GM12878 (cell line): ENCODE measurements around the gene HACD4. TPM values are rescaled to one million over a fixed set of nuclear protein-coding genes. Genes with fewer than 3 reads are reported as not detected.
A peak's percentile ranks its signal among the peaks of the same experiment; 100 is the strongest.

Source experiments
- ATAC-seq: fragments of 200-7000 bp; cut with Tn5 transposase; 3 replicates; pipeline ENCODE4 v1.9.1; 2020; ENCODE audit warnings: mild to moderate bottlenecking, moderate library complexity
- BruUV-seq: library from RNA; stranded (reverse); fragments of 400-500 nt; replicated peaks from 2 replicates; lab custom pipeline; 2021; lab: Mats Ljungman, UMichigan
- CTCF ChIA-PET: fragments of 300-600 bp; sonication (Branson Sonifier 250); formaldehyde crosslinking; extraction: SDS; loops from one replicate; lab custom pipeline; 2021; ENCODE audit warnings: inconsistent platforms; lab: Yijun Ruan, JAX
- POLR2A ChIA-PET: fragments of 350-600 bp; formaldehyde crosslinking; extraction: SDS; loops from one replicate; lab custom pipeline; 2021; ENCODE audit warnings: inconsistent platforms; lab: Charles Lee
- RAD21 ChIA-PET: fragments of 300-600 bp; sonication (Branson Sonifier 250); formaldehyde crosslinking; loops from one replicate; lab custom pipeline; 2023; ENCODE audit warnings: antibody characterized with exemption; ENCODE audit not compliant: unreplicated experiment; lab: Charles Lee
- SMC1A ChIA-PET: fragments of 300-600 bp; sonication (Branson Sonifier 250); formaldehyde crosslinking; loops from one replicate; lab custom pipeline; 2023; ENCODE audit not compliant: unreplicated experiment, uncharacterized antibody; lab: Charles Lee
- DNase-seq: peaks from one replicate; pipeline ENCODE4 v3.0.0-alpha.2; 2011; ENCODE audit warnings: low read depth, low spot score
- FAIRE-seq: peaks from 3 replicates; lab custom pipeline; 2011; peaks lifted over from hg19 to GRCh38; lab: Jason Lieb, UNC
- H2AFZ ChIP-seq: 2 replicates; pipeline ENCODE4 v1.6.0; 2011; ENCODE audit warnings: low read depth, low read length, control low read depth; ENCODE audit not compliant: control insufficient read depth
- H3K27ac ChIP-seq: 2 replicates; pipeline ENCODE4 v1.5.1; 2011; ENCODE audit warnings: control low read depth; ENCODE audit not compliant: control insufficient read depth, insufficient read depth
- H3K27me3 ChIP-seq, 2 experiments: replicated peaks in 1 of 2; 2 replicates each; pipeline versions ENCODE4 v1.6.0 to v1.6.1; 2011; ENCODE audit warnings: low read length in 1 of 2; ENCODE audit not compliant: control insufficient read depth in 2 of 2, insufficient read depth in 2 of 2
- H3K36me3 ChIP-seq, 2 experiments: 2 replicates each; pipeline ENCODE4 v1.5.1; 2011; ENCODE audit warnings: low read length in 1 of 2; ENCODE audit not compliant: control insufficient read depth in 2 of 2, insufficient read depth in 2 of 2
- H3K4me1 ChIP-seq: 2 replicates; pipeline ENCODE4 v1.6.1; 2011; ENCODE audit warnings: mild to moderate bottlenecking, low read length, moderate library complexity, mixed read lengths; ENCODE audit not compliant: control insufficient read depth, insufficient read depth
- H3K4me2 ChIP-seq: 2 replicates; pipeline ENCODE4 v1.6.0; 2011; ENCODE audit warnings: control low read depth; ENCODE audit not compliant: control insufficient read depth, insufficient read depth
- H3K4me3 ChIP-seq: fragments of 200-600 bp; sonication (generic); 2 replicates; pipeline ENCODE4 v1.5.1; 2016
- H3K79me2 ChIP-seq: 2 replicates; pipeline ENCODE4 v1.6.0; 2011; ENCODE audit warnings: low read length; ENCODE audit not compliant: control insufficient read depth, insufficient read depth
- H3K9ac ChIP-seq: 2 replicates; pipeline ENCODE4 v1.8.0; 2011; ENCODE audit warnings: low read length, control low read depth, mixed read lengths; ENCODE audit not compliant: control insufficient read depth, insufficient read depth
- H3K9me3 ChIP-seq: replicated peaks from 3 replicates; pipeline ENCODE4 v1.5.1; 2011; ENCODE audit warnings: mild to moderate bottlenecking, low read length; ENCODE audit not compliant: control insufficient read depth, insufficient read depth
- H4K20me1 ChIP-seq: 2 replicates; pipeline ENCODE4 v1.6.0; 2011; ENCODE audit not compliant: control insufficient read depth, insufficient read depth
- MAX ChIP-seq: IDR thresholded peaks from 2 replicates; pipeline ENCODE4 v1.6.1; 2012; ENCODE audit warnings: low read depth, low read length, improper control_type of control experiment
- ZBTB33 ChIP-seq: fragments of 450-650 bp; IDR thresholded peaks from 2 replicates; pipeline ENCODE4 v1.6.1; 2017; ENCODE audit warnings: mild to moderate bottlenecking
- ZNF24 ChIP-seq: fragments of 450-650 bp; IDR thresholded peaks from 2 replicates; pipeline ENCODE4 v1.6.1; 2017; ENCODE audit warnings: antibody characterized with exemption, mild to moderate bottlenecking
- WGBS: methylation state at CpG from one replicate; pipeline ENCODE4 v1.1.6; 2016; ENCODE audit warnings: low lambda C conversion rate; ENCODE audit not compliant: insufficient replicate concordance, insufficient coverage; ENCODE audit errors: missing lambda C conversion rate; 5-methylcytosine and 5-hydroxymethylcytosine counted together
- in situ Hi-C: fragments of 300-500 bp; cut with MboI; formaldehyde crosslinking; loops from 9 replicates; pipeline ENCODE4 v1.14.3; 2018; ENCODE audit warnings: mixed read lengths
- intact Hi-C: fragments of 100-400 bp; cut with micrococcal nuclease; formaldehyde crosslinking; loops from one replicate; pipeline ENCODE4 v1.14.2; 2022; ENCODE audit not compliant: unreplicated experiment
- polyA plus RNA-seq, 11 experiments: library from polyadenylated mRNA; depleted of rRNA in 4 of 11; unstranded in 6 of 11; stranded (reverse) in 5 of 11; fragments of >200 nt; fragmentation: Nextera tagmentation in 4 of 11; fragmentation: Illumina TruSeq in 1 of 11; extraction: Ambion mirVana in 4 of 11; extraction: Trizol in 1 of 11; gene quantifications; 1 replicate in 1 of 11; 2 replicates in 10 of 11; pipeline versions ENCODE4 v1.2.1 to v1.2.3, GENCODE V29; 2011 to 2016; ENCODE audit warnings: inconsistent platforms in 2 of 11, missing spikeins in 2 of 11, low read depth in 1 of 11
- total RNA-seq, 4 experiments: library from RNA; depleted of rRNA in 3 of 4; stranded (reverse); fragments of >200 nt in 3 of 4; fragmentation: Illumina TruSeq in 1 of 4; extraction: Trizol in 1 of 4; gene quantifications; 2 replicates each; pipeline versions ENCODE4 v1.2.1 to v1.2.3, GENCODE V29; 2013 to 2021

Gene HACD4
- total and polyA plus RNA-seq, 10 of the 15 experiments (the other 5 are each of a cell fraction or from before 2014, with no cell fraction given): 3.2 to 7.6 (median 5.7) TPM

GRCh38 chr9:20950707-20951106 is 80.7 kb downstream of the HACD4 start:
- H3K9ac ChIP-seq: no peak overlapping the region
- FAIRE-seq: peak; percentile 82
- peaks cover 2 to 9% of the 10 kb centered on the region in 2 experiments for H3K36me3 ChIP-seq
- intact Hi-C loops (no loop called here), in situ Hi-C loops (no loop called here)
- ATAC-seq: no peak
- 89% methylated on average over 2 of the region's 2 CpGs for WGBS
- no peaks in the 10 kb centered on the region for H3K79me2 ChIP-seq
- H3K4me2 ChIP-seq: no peak overlapping the region
- H3K4me3 ChIP-seq: no peak overlapping the region
- H3K27me3 ChIP-seq: no peaks in the 10 kb centered on the region
- H3K4me1 ChIP-seq: no peaks in the 10 kb centered on the region
- DNase-seq: no peak
- RAD21 ChIA-PET: interaction anchor here (1.2 kb wide), 1 partner anchor 9 kb away, joined by 5 read pairs; no protein-coding TSS in a partner anchor
- BruUV-seq: no TSS peak
- SMC1A ChIA-PET: no interaction called here
- no peak for TF ChIP-seq MAX
- TF ChIP-seq ZBTB33: no peak
- TF ChIP-seq ZNF24: peak; percentile 42; the same call in 1 of the 2 replicates
- H4K20me1 ChIP-seq: no peaks in the 10 kb centered on the region
- POLR2A ChIA-PET: no interaction called here
- no peak overlapping the region for H2AFZ ChIP-seq
- no peaks in the 10 kb centered on the region for H3K9me3 ChIP-seq
- CTCF ChIA-PET: interaction anchor here (2.5 kb wide), 1 partner anchor 9 kb away, joined by 12 read pairs; no protein-coding TSS in a partner anchor
- H3K27ac ChIP-seq: no peak overlapping the region

Other genes starting within 250 kb of the HACD4 start
Only the 7 nearest of the 9 such genes appear.
- gene IFNB1, start 46.3 kb upstream of the HACD4 start, total RNA-seq (2014; rRNA removed): not detected in 2 replicates
- 0.18 TPM in 1 of 2 replicates, not detected in the other for gene IFNB1, start 46.3 kb upstream of the HACD4 start, total RNA-seq (2014; rRNA removed; fragmentation: Illumina TruSeq; extraction: Trizol)
- gene IFNB1, start 46.3 kb upstream of the HACD4 start, total RNA-seq (2021): not detected in 2 replicates
- gene IFNB1, start 46.3 kb upstream of the HACD4 start, polyA plus RNA-seq (2011; rRNA removed): not detected in 2 replicates
- not detected in 2 replicates for gene IFNB1, start 46.3 kb upstream of the HACD4 start, polyA plus RNA-seq (2014; fragmentation: Illumina TruSeq; extraction: Trizol)
- gene IFNB1, start 46.3 kb upstream of the HACD4 start, polyA plus RNA-seq (2014; fragmentation: Nextera tagmentation; extraction: Ambion mirVana): not detected
- gene IFNB1, start 46.3 kb upstream of the HACD4 start, polyA plus RNA-seq (2014; rRNA removed): not detected in 2 replicates
- not detected for gene IFNB1, start 46.3 kb upstream of the HACD4 start, polyA plus RNA-seq (2016; fragmentation: Nextera tagmentation; extraction: Ambion mirVana)
- gene IFNW1, start 110.2 kb upstream of the HACD4 start, total RNA-seq (2014; rRNA removed): not detected in 2 replicates
- gene IFNW1, start 110.2 kb upstream of the HACD4 start, total RNA-seq (2014; rRNA removed; fragmentation: Illumina TruSeq; extraction: Trizol): not detected in 2 replicates
- not detected in 2 replicates for gene IFNW1, start 110.2 kb upstream of the HACD4 start, total RNA-seq (2021)
- not detected in 2 replicates for gene IFNW1, start 110.2 kb upstream of the HACD4 start, polyA plus RNA-seq (2011; rRNA removed)
- not detected in 2 replicates for gene IFNW1, start 110.2 kb upstream of the HACD4 start, polyA plus RNA-seq (2014; fragmentation: Illumina TruSeq; extraction: Trizol)
- gene IFNW1, start 110.2 kb upstream of the HACD4 start, polyA plus RNA-seq (2014; fragmentation: Nextera tagmentation; extraction: Ambion mirVana): under 1 TPM in 1 of 2 experiments, not detected in 1; 0.09 TPM
- gene IFNW1, start 110.2 kb upstream of the HACD4 start, polyA plus RNA-seq (2014; rRNA removed): not detected in 2 replicates
- gene IFNW1, start 110.2 kb upstream of the HACD4 start, polyA plus RNA-seq (2016; fragmentation: Nextera tagmentation; extraction: Ambion mirVana): under 1 TPM; 0.06 to 0.11 TPM
- not detected in 2 replicates for gene IFNA21, start 135.0 kb upstream of the HACD4 start, total RNA-seq (2014; rRNA removed)
- gene IFNA21, start 135.0 kb upstream of the HACD4 start, total RNA-seq (2014; rRNA removed; fragmentation: Illumina TruSeq; extraction: Trizol): not detected in 2 replicates
- gene IFNA21, start 135.0 kb upstream of the HACD4 start, total RNA-seq (2021): not detected in 2 replicates
- not detected in 2 replicates for gene IFNA21, start 135.0 kb upstream of the HACD4 start, polyA plus RNA-seq (2011; rRNA removed)
- not detected in 2 replicates for gene IFNA21, start 135.0 kb upstream of the HACD4 start, polyA plus RNA-seq (2014; fragmentation: Illumina TruSeq; extraction: Trizol)
- not detected for gene IFNA21, start 135.0 kb upstream of the HACD4 start, polyA plus RNA-seq (2014; fragmentation: Nextera tagmentation; extraction: Ambion mirVana)
- gene IFNA21, start 135.0 kb upstream of the HACD4 start, polyA plus RNA-seq (2014; rRNA removed): not detected in 2 replicates
- not detected for gene IFNA21, start 135.0 kb upstream of the HACD4 start, polyA plus RNA-seq (2016; fragmentation: Nextera tagmentation; extraction: Ambion mirVana)
- not detected in 2 replicates for gene IFNA4, start 155.9 kb upstream of the HACD4 start, total RNA-seq (2014; rRNA removed)
- not detected in 2 replicates for gene IFNA4, start 155.9 kb upstream of the HACD4 start, total RNA-seq (2014; rRNA removed; fragmentation: Illumina TruSeq; extraction: Trizol)
- gene IFNA4, start 155.9 kb upstream of the HACD4 start, total RNA-seq (2021): not detected in 2 replicates
- not detected in 2 replicates for gene IFNA4, start 155.9 kb upstream of the HACD4 start, polyA plus RNA-seq (2011; rRNA removed)
- 0.63 TPM in 1 of 2 replicates, not detected in the other for gene IFNA4, start 155.9 kb upstream of the HACD4 start, polyA plus RNA-seq (2014; fragmentation: Illumina TruSeq; extraction: Trizol)
- gene IFNA4, start 155.9 kb upstream of the HACD4 start, polyA plus RNA-seq (2014; fragmentation: Nextera tagmentation; extraction: Ambion mirVana): not detected
- gene IFNA4, start 155.9 kb upstream of the HACD4 start, polyA plus RNA-seq (2014; rRNA removed): not detected in 2 replicates
- not detected for gene IFNA4, start 155.9 kb upstream of the HACD4 start, polyA plus RNA-seq (2016; fragmentation: Nextera tagmentation; extraction: Ambion mirVana)
- not detected in 2 replicates for gene IFNA7, start 170.6 kb upstream of the HACD4 start, total RNA-seq (2014; rRNA removed)
- gene IFNA7, start 170.6 kb upstream of the HACD4 start, total RNA-seq (2014; rRNA removed; fragmentation: Illumina TruSeq; extraction: Trizol): not detected in 2 replicates
- not detected in 2 replicates for gene IFNA7, start 170.6 kb upstream of the HACD4 start, total RNA-seq (2021)
- gene IFNA7, start 170.6 kb upstream of the HACD4 start, polyA plus RNA-seq (2011; rRNA removed): not detected in 2 replicates
- gene IFNA7, start 170.6 kb upstream of the HACD4 start, polyA plus RNA-seq (2014; fragmentation: Illumina TruSeq; extraction: Trizol): not detected in 2 replicates
- gene IFNA7, start 170.6 kb upstream of the HACD4 start, polyA plus RNA-seq (2014; fragmentation: Nextera tagmentation; extraction: Ambion mirVana): not detected
- gene IFNA7, start 170.6 kb upstream of the HACD4 start, polyA plus RNA-seq (2014; rRNA removed): not detected in 2 replicates
- gene IFNA7, start 170.6 kb upstream of the HACD4 start, polyA plus RNA-seq (2016; fragmentation: Nextera tagmentation; extraction: Ambion mirVana): not detected
- not detected in 2 replicates for gene IFNA10, start 175.5 kb upstream of the HACD4 start, total RNA-seq (2014; rRNA removed)
- gene IFNA10, start 175.5 kb upstream of the HACD4 start, total RNA-seq (2014; rRNA removed; fragmentation: Illumina TruSeq; extraction: Trizol): not detected in 2 replicates
- gene IFNA10, start 175.5 kb upstream of the HACD4 start, total RNA-seq (2021): not detected in 2 replicates
- gene IFNA10, start 175.5 kb upstream of the HACD4 start, polyA plus RNA-seq (2011; rRNA removed): not detected in 2 replicates
- gene IFNA10, start 175.5 kb upstream of the HACD4 start, polyA plus RNA-seq (2014; fragmentation: Illumina TruSeq; extraction: Trizol): not detected in 2 replicates
- not detected for gene IFNA10, start 175.5 kb upstream of the HACD4 start, polyA plus RNA-seq (2014; fragmentation: Nextera tagmentation; extraction: Ambion mirVana)
- not detected in 2 replicates for gene IFNA10, start 175.5 kb upstream of the HACD4 start, polyA plus RNA-seq (2014; rRNA removed)
- not detected for gene IFNA10, start 175.5 kb upstream of the HACD4 start, polyA plus RNA-seq (2016; fragmentation: Nextera tagmentation; extraction: Ambion mirVana)
- gene IFNA16, start 185.7 kb upstream of the HACD4 start, total RNA-seq (2014; rRNA removed): not detected in 2 replicates
- not detected in 2 replicates for gene IFNA16, start 185.7 kb upstream of the HACD4 start, total RNA-seq (2014; rRNA removed; fragmentation: Illumina TruSeq; extraction: Trizol)
- not detected in 2 replicates for gene IFNA16, start 185.7 kb upstream of the HACD4 start, total RNA-seq (2021)
- not detected in 2 replicates for gene IFNA16, start 185.7 kb upstream of the HACD4 start, polyA plus RNA-seq (2011; rRNA removed)
- gene IFNA16, start 185.7 kb upstream of the HACD4 start, polyA plus RNA-seq (2014; fragmentation: Illumina TruSeq; extraction: Trizol): not detected in 2 replicates
- not detected for gene IFNA16, start 185.7 kb upstream of the HACD4 start, polyA plus RNA-seq (2014; fragmentation: Nextera tagmentation; extraction: Ambion mirVana)
- not detected in 2 replicates for gene IFNA16, start 185.7 kb upstream of the HACD4 start, polyA plus RNA-seq (2014; rRNA removed)
- gene IFNA16, start 185.7 kb upstream of the HACD4 start, polyA plus RNA-seq (2016; fragmentation: Nextera tagmentation; extraction: Ambion mirVana): not detected